HEK293 (cell line): ENCODE results near the gene PLEKHG5.
"Not testable (repeated sequence)": the region's sequence is repeated elsewhere in the genome, so short reads cannot be mapped to it uniquely, and the experiment has no call there.

Experiments
- GLI4 ChIP-seq: fragments of 450-650 bp; formaldehyde crosslinking; IDR thresholded peaks from 2 replicates; pipeline ENCODE4 v1.5.1; 2016; ENCODE audit warnings: missing biosample characterization, missing genetic modification characterization
- SETDB1 ChIP-seq: IDR thresholded peaks from one replicate; pipeline ENCODE4 v1.6.1; 2017; ENCODE audit warnings: mild to moderate bottlenecking, low read length, moderate library complexity, mixed read lengths; ENCODE audit not compliant: insufficient read length
- ZBTB8A ChIP-seq: fragments of 450-650 bp; formaldehyde crosslinking; IDR thresholded peaks from 2 replicates; pipeline ENCODE4 v1.5.1; 2016; ENCODE audit warnings: missing biosample characterization, missing genetic modification characterization
- ZNF776 ChIP-seq: fragments of 450-650 bp; formaldehyde crosslinking; IDR thresholded peaks from 2 replicates; pipeline ENCODE4 v1.5.0; 2017; ENCODE audit warnings: missing biosample characterization, missing genetic modification characterization, borderline replicate concordance
- TF ChIP-seq, protein P1 (sequence below): fragments of 450-650 bp; formaldehyde crosslinking; IDR thresholded peaks from 2 replicates; pipeline ENCODE4 v1.5.1; 2016; ENCODE audit warnings: missing biosample characterization, missing genetic modification characterization
- TF ChIP-seq, protein P2 (sequence below): fragments of 450-650 bp; formaldehyde crosslinking; IDR thresholded peaks from 2 replicates; pipeline ENCODE4 v1.5.1; 2016; ENCODE audit warnings: missing biosample characterization, missing genetic modification characterization

DNA sequence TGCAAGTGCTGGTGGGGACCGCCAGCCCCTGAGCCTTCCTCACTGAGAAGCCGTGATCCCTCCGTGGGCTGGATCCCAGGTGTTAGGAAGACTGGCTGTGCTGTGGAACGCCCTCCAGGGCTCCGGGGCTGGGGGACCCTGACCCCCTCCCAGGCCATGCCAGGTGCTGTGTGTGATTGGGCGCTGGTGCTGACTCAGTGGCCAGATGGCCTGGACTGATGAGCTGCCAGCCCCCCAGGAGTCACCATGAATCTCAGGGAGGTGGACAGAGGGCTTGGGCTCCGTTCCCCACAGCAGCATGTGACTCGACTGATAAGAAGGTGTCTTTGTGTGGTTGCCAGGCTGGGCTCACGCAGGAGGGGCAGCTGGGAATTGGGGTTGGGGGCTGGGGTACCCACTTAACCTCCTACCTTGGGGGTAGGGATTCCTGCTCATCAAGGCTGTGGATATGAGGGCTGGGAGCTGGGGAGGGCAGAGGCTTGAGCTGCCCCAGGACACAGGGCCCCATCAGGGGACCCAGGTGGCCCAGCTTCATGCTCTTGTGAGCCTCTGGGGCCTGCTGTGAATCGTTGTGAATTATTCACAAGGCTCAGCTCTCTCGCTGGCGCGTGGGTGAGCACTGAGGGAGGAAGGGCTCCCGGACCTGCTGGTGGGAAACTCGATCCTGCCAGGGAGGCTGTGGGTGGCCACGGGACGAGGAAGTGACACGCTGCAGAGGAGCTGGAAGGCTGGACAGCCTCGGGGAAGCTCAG is 61.6 kb downstream of the PLEKHG5 start:
- not testable (repeated sequence) for TF ChIP-seq ZNF776; ZBTB8A (tag by site-specific recombination); GLI4 (tag by site-specific recombination); SETDB1
- TF ChIP-seq, protein P1, sequence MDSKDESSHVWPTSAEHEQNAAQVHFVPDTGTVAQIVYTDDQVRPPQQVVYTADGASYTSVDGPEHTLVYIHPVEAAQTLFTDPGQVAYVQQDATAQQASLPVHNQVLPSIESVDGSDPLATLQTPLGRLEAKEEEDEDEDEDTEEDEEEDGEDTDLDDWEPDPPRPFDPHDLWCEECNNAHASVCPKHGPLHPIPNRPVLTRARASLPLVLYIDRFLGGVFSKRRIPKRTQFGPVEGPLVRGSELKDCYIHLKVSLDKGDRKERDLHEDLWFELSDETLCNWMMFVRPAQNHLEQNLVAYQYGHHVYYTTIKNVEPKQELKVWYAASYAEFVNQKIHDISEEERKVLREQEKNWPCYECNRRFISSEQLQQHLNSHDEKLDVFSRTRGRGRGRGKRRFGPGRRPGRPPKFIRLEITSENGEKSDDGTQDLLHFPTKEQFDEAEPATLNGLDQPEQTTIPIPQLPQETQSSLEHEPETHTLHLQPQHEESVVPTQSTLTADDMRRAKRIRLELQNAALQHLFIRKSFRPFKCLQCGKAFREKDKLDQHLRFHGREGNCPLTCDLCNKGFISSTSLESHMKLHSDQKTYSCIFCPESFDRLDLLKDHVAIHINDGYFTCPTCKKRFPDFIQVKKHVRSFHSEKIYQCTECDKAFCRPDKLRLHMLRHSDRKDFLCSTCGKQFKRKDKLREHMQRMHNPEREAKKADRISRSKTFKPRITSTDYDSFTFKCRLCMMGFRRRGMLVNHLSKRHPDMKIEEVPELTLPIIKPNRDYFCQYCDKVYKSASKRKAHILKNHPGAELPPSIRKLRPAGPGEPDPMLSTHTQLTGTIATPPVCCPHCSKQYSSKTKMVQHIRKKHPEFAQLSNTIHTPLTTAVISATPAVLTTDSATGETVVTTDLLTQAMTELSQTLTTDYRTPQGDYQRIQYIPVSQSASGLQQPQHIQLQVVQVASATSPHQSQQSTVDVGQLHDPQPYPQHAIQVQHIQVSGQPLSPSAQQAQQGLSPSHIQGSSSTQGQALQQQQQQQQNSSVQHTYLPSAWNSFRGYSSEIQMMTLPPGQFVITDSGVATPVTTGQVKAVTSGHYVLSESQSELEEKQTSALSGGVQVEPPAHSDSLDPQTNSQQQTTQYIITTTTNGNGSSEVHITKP (tag by site-specific recombination), result not testable (repeated sequence)
- TF ChIP-seq, protein P2, sequence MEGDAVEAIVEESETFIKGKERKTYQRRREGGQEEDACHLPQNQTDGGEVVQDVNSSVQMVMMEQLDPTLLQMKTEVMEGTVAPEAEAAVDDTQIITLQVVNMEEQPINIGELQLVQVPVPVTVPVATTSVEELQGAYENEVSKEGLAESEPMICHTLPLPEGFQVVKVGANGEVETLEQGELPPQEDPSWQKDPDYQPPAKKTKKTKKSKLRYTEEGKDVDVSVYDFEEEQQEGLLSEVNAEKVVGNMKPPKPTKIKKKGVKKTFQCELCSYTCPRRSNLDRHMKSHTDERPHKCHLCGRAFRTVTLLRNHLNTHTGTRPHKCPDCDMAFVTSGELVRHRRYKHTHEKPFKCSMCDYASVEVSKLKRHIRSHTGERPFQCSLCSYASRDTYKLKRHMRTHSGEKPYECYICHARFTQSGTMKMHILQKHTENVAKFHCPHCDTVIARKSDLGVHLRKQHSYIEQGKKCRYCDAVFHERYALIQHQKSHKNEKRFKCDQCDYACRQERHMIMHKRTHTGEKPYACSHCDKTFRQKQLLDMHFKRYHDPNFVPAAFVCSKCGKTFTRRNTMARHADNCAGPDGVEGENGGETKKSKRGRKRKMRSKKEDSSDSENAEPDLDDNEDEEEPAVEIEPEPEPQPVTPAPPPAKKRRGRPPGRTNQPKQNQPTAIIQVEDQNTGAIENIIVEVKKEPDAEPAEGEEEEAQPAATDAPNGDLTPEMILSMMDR, result not testable (repeated sequence)
